ENCODE results near the gene DUSP7.

The DUSP7 gene

GRCh38 chr3:52014613-52015012 is 41.8 kb downstream of the DUSP7 start:
- H3K4me3 ChIP-seq (IDR thresholded peaks at IDR 0.05; ENCODE audit: insufficient read depth, low read depth, low read length): no peak overlapping the region
- H2AFZ ChIP-seq (ENCODE audit: low read depth): no peak overlapping the region
- H3K36me3 ChIP-seq (ENCODE audit: insufficient read depth): no peaks in the 10 kb centered on the region
- no peak overlapping the region for H3K4me2 ChIP-seq
- H3K27me3 ChIP-seq (ENCODE audit: insufficient read depth, low read depth): no peaks in the 10 kb centered on the region
- H3K9ac ChIP-seq: no peak overlapping the region
- no peak overlapping the region for H3K27ac ChIP-seq
- no peaks in the 10 kb centered on the region for H3K79me2 ChIP-seq (ENCODE audit: insufficient read depth, low read depth)
- no peaks in the 10 kb centered on the region for H3K4me1 ChIP-seq (ENCODE audit: low read depth, poor library complexity, severe bottlenecking)
- no peaks in the 10 kb centered on the region for H4K20me1 ChIP-seq (ENCODE audit: insufficient read depth)
- TF ChIP-seq, protein P1, sequence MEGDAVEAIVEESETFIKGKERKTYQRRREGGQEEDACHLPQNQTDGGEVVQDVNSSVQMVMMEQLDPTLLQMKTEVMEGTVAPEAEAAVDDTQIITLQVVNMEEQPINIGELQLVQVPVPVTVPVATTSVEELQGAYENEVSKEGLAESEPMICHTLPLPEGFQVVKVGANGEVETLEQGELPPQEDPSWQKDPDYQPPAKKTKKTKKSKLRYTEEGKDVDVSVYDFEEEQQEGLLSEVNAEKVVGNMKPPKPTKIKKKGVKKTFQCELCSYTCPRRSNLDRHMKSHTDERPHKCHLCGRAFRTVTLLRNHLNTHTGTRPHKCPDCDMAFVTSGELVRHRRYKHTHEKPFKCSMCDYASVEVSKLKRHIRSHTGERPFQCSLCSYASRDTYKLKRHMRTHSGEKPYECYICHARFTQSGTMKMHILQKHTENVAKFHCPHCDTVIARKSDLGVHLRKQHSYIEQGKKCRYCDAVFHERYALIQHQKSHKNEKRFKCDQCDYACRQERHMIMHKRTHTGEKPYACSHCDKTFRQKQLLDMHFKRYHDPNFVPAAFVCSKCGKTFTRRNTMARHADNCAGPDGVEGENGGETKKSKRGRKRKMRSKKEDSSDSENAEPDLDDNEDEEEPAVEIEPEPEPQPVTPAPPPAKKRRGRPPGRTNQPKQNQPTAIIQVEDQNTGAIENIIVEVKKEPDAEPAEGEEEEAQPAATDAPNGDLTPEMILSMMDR (conservative IDR thresholded peaks at IDR 0.05; ENCODE audit: low read depth, low read length): no peak

GRCh38 chr3:52013802-52014598 is 42.4 kb downstream of the DUSP7 start:
- H3K9ac ChIP-seq: no peak overlapping the region
- no peak overlapping the region for H3K27ac ChIP-seq
- H4K20me1 ChIP-seq (ENCODE audit: insufficient read depth): no peaks in the 10 kb centered on the region
- no peaks in the 10 kb centered on the region for H3K4me1 ChIP-seq (ENCODE audit: low read depth, poor library complexity, severe bottlenecking)
- no peaks in the 10 kb centered on the region for H3K36me3 ChIP-seq (ENCODE audit: insufficient read depth)
- no peaks in the 10 kb centered on the region for H3K79me2 ChIP-seq (ENCODE audit: insufficient read depth, low read depth)
- H3K27me3 ChIP-seq (ENCODE audit: insufficient read depth, low read depth): no peaks in the 10 kb centered on the region
- TF ChIP-seq, protein P1 (conservative IDR thresholded peaks at IDR 0.05; ENCODE audit: low read depth, low read length): no peak
- H3K4me3 ChIP-seq (IDR thresholded peaks at IDR 0.05; ENCODE audit: insufficient read depth, low read depth, low read length): no peak overlapping the region
- H3K4me2 ChIP-seq: no peak overlapping the region
- no peak overlapping the region for H2AFZ ChIP-seq (ENCODE audit: low read depth)

- no peaks in the 10 kb centered on the region for H3K4me1 ChIP-seq (ENCODE audit: low read depth, poor library complexity, severe bottlenecking)
- no peak overlapping the region for H3K27ac ChIP-seq
- H3K27me3 ChIP-seq (ENCODE audit: insufficient read depth, low read depth): no peaks in the 10 kb centered on the region
- no peak overlapping the region for H2AFZ ChIP-seq (ENCODE audit: low read depth)
- H4K20me1 ChIP-seq (ENCODE audit: insufficient read depth): no peaks in the 10 kb centered on the region
- no peak overlapping the region for H3K9ac ChIP-seq
- no peaks in the 10 kb centered on the region for H3K36me3 ChIP-seq (ENCODE audit: insufficient read depth)
- H3K4me3 ChIP-seq (IDR thresholded peaks at IDR 0.05; ENCODE audit: insufficient read depth, low read depth, low read length): no peak overlapping the region
- no peak overlapping the region for H3K4me2 ChIP-seq
- H3K79me2 ChIP-seq (ENCODE audit: insufficient read depth, low read depth): no peaks in the 10 kb centered on the region
- TF ChIP-seq, protein P1 (conservative IDR thresholded peaks at IDR 0.05; ENCODE audit: low read depth, low read length): no peak
These were observed 43.7 kb downstream of the DUSP7 start for GRCh38 chr3:52012699-52013098.

DNA sequence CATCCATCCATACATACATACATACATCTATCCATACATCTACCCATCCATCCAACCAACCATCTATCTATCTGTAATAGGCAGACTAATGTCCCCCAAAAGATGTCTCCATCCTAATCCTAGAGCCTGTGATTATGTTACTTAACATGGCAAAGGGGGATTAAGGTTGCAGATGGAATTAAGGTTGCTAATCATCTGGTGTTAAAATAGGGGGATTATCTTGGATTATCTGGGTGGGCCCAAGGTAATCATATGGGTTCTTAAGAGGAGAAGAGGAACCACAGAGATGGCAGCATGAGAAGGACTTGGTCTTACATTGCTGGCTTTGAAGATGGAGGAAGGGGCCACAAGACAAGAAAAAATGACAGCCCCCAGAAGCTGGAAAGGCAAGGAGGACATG is 45.9 kb downstream of the DUSP7 start:
- H4K20me1 ChIP-seq (ENCODE audit: insufficient read depth): no peaks in the 10 kb centered on the region
- TF ChIP-seq, protein P1 (conservative IDR thresholded peaks at IDR 0.05; ENCODE audit: low read depth, low read length): no peak
- no peaks in the 10 kb centered on the region for H3K4me1 ChIP-seq (ENCODE audit: low read depth, poor library complexity, severe bottlenecking)
- H3K27ac ChIP-seq: no peak overlapping the region
- no peak overlapping the region for H3K4me2 ChIP-seq
- no peak overlapping the region for H2AFZ ChIP-seq (ENCODE audit: low read depth)
- H3K79me2 ChIP-seq (ENCODE audit: insufficient read depth, low read depth): no peaks in the 10 kb centered on the region
- H3K36me3 ChIP-seq (ENCODE audit: insufficient read depth): no peaks in the 10 kb centered on the region
- no peaks in the 10 kb centered on the region for H3K27me3 ChIP-seq (ENCODE audit: insufficient read depth, low read depth)
- no peak overlapping the region for H3K9ac ChIP-seq
- no peak overlapping the region for H3K4me3 ChIP-seq (IDR thresholded peaks at IDR 0.05; ENCODE audit: insufficient read depth, low read depth, low read length)
